Measurements from ENCODE around the gene CPNE6. TPM values are rescaled to one million over a fixed set of nuclear protein-coding genes. Genes with fewer than 3 reads are reported as not detected.

Gene CPNE6
- total RNA-seq, 2 donors from 2014 or later = 0.24 TPM; not detected in 1

DNA sequence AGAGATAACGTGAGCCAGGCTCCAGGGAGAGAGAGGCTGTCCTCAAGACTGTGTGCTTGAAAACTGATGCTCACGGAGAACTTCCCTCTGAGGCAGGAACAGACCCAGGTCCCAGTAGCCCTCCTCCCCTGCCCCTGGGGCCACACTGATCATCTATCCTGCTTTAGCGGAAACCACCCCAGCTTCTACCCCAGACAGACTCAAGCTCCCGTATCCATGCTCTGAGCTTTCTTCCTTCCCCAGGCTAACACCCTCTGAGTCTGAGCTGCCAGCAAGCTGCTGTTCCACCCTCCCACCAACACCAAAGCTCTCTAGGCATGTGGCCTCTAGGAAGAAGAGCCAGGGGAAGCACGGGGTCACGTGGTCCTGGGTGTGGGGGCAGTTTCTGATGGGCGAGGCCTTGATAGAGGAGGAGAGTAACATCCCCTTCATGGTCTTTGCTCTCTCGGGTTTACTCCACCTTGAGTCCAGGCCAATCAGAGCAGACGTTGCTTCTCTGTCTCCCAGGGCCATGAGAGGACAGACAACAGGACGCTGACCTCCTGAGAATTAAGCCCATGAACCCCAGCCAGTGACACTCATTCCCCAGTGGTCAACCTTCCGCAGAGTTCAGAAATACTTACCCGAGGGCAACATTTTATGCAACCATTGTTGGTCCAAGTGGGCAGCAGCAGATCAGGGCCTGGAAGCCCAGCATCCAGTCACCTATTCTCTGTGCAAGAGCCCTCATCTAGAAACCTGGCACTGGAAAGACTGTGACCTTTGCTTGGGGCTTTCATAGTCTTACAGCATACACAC lies 24.1 kb downstream of the CPNE6 start:
- DNase-seq (ENCODE audit: low spot score) = peak; percentile 75
- H3K9me3 ChIP-seq = no peaks in the 10 kb centered on the region
- H3K4me3 ChIP-seq = peak overlapping the region; percentile 70 to 91
- H3K27me3 ChIP-seq = no peaks in the 10 kb centered on the region
- peak overlapping the region; percentile 91 to 95 for H3K27ac ChIP-seq
- H3K4me1 ChIP-seq = peaks cover 0 to 22% of the 10 kb centered on the region in 2 donors
- no peaks in the 10 kb centered on the region for H3K36me3 ChIP-seq
- TF ChIP-seq, protein P1, sequence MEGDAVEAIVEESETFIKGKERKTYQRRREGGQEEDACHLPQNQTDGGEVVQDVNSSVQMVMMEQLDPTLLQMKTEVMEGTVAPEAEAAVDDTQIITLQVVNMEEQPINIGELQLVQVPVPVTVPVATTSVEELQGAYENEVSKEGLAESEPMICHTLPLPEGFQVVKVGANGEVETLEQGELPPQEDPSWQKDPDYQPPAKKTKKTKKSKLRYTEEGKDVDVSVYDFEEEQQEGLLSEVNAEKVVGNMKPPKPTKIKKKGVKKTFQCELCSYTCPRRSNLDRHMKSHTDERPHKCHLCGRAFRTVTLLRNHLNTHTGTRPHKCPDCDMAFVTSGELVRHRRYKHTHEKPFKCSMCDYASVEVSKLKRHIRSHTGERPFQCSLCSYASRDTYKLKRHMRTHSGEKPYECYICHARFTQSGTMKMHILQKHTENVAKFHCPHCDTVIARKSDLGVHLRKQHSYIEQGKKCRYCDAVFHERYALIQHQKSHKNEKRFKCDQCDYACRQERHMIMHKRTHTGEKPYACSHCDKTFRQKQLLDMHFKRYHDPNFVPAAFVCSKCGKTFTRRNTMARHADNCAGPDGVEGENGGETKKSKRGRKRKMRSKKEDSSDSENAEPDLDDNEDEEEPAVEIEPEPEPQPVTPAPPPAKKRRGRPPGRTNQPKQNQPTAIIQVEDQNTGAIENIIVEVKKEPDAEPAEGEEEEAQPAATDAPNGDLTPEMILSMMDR (IDR thresholded peaks at IDR 0.05) = no peak

DNA sequence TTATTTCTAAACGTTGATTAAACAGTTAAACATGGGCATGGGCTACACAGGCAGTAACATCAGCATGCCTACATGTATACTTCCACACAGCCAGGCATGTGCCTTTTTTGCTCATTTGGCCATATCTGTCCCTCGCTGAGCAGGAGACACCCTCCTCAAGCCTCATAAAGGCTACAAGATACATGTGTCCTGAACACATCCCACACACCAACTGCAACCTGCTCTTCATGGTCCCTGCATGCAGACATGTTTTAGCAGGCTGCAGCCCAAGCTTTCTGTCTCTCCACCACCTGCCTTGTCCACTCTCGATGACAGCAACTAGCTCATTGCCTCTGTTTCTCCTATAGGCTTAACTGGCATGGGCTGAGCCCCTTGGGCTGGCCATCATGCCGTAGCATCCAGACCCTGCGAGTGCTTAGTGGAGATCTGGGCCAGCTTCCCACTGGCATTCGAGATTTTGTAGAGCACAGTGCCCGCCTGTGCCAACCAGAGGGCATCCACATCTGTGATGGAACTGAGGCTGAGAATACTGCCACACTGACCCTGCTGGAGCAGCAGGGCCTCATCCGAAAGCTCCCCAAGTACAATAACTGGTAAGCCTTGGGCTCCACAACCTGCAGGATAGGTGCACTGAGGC lies 25.3 kb downstream of the CPNE6 start:
- TF ChIP-seq, protein P1 (IDR thresholded peaks at IDR 0.05) = no peak
- H3K36me3 ChIP-seq = no peaks in the 10 kb centered on the region
- H3K27me3 ChIP-seq = no peaks in the 10 kb centered on the region
- no peak overlapping the region for H3K27ac ChIP-seq
- H3K4me1 ChIP-seq = peaks cover 0 to 22% of the 10 kb centered on the region in 2 donors
- no peak for DNase-seq (ENCODE audit: low spot score)
- H3K4me3 ChIP-seq = no peak overlapping the region
- no peaks in the 10 kb centered on the region for H3K9me3 ChIP-seq

DNA sequence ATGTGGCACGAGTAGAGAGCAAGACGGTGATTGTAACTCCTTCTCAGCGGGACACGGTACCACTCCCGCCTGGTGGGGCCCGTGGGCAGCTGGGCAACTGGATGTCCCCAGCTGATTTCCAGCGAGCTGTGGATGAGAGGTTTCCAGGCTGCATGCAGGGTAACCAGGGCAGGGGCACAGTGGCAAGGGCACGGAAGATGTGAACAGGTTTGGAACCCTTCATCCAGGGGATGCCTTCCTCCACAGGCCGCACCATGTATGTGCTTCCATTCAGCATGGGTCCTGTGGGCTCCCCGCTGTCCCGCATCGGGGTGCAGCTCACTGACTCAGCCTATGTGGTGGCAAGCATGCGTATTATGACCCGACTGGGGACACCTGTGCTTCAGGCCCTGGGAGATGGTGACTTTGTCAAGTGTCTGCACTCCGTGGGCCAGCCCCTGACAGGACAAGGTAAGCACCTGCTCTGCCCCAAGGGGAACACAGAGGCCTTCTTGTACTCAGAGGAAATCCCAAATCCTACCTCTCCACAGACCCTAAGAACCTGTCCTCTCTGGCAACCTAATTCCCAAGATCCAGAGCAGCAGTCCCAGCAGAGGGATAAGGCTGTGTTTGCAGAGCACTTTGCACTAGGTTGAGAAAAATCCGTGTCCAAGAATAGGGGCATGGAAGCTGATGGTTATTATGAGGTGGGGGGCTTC lies 27.0 kb downstream of the CPNE6 start:
- DNase-seq (ENCODE audit: low spot score) = no peak
- H3K4me3 ChIP-seq = no peak overlapping the region
- no peaks in the 10 kb centered on the region for H3K9me3 ChIP-seq
- H3K27ac ChIP-seq = no peak overlapping the region
- TF ChIP-seq, protein P1 (IDR thresholded peaks at IDR 0.05) = no peak
- H3K36me3 ChIP-seq = no peaks in the 10 kb centered on the region
- peaks cover 0 to 19% of the 10 kb centered on the region in 2 donors for H3K4me1 ChIP-seq
- H3K27me3 ChIP-seq = no peaks in the 10 kb centered on the region

DNA sequence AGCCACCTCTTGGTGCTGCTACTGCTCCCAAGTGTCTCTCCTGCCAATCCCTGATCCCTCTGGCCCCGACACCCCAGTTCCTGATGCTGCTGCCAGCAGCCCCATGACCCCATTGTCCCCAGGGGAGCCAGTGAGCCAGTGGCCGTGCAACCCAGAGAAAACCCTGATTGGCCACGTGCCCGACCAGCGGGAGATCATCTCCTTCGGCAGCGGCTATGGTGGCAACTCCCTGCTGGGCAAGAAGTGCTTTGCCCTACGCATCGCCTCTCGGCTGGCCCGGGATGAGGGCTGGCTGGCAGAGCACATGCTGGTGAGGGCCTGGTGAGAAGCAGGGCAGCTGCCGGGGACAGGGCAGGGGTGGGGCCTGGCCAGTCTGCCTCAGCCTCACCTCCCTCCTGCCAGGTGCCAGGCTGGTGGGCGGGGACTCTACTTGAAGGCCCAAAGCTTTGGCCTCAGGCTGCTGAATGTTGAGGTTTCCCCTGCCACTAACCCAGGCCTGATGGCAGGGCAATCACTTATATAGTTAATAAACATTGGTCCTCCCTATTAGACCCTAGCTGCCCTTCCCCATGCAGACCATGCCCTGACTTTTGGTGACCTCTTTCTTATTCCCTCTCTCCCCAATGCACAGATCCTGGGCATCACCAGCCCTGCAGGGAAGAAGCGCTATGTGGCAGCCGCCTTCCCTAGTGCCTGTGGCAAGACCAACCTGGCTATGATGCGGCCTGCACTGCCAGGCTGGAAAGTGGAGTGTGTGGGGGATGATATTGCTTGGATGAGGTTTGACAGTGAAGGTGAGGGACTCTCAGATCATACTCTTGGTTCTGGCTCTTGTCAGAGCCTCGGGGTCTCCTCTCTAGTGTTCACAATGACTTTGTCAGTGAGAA lies 27.8 kb downstream of the CPNE6 start:
- no peak overlapping the region for H3K4me3 ChIP-seq
- H3K9me3 ChIP-seq = no peaks in the 10 kb centered on the region
- DNase-seq (ENCODE audit: low spot score) = no peak
- TF ChIP-seq, protein P1 (IDR thresholded peaks at IDR 0.05) = no peak
- H3K4me1 ChIP-seq = peaks cover 0 to 14% of the 10 kb centered on the region in 2 donors
- H3K27me3 ChIP-seq = no peaks in the 10 kb centered on the region
- no peak overlapping the region for H3K27ac ChIP-seq
- H3K36me3 ChIP-seq = no peaks in the 10 kb centered on the region
